ENCODE measurements around the gene STRN.

DNA sequence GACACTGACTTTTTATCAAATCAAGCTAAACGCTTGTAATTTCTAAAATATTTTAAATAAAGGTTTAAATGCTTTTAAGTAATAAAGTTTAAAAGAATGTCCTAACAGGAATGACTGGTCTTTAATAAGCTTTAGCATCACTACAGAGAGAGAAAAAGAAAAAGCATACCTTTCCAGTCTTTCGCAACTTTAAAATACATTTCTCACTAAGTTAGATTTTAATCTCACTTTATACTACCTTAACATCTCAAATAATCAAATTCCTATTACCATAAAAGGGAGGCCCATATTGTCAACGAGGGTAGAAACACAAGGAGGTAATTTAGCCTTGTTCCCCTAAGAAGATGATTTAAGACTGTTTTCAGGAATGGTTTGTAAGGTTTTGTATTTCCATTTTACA lies 80.7 kb downstream of the STRN start:
- TF ChIP-seq, protein P1, sequence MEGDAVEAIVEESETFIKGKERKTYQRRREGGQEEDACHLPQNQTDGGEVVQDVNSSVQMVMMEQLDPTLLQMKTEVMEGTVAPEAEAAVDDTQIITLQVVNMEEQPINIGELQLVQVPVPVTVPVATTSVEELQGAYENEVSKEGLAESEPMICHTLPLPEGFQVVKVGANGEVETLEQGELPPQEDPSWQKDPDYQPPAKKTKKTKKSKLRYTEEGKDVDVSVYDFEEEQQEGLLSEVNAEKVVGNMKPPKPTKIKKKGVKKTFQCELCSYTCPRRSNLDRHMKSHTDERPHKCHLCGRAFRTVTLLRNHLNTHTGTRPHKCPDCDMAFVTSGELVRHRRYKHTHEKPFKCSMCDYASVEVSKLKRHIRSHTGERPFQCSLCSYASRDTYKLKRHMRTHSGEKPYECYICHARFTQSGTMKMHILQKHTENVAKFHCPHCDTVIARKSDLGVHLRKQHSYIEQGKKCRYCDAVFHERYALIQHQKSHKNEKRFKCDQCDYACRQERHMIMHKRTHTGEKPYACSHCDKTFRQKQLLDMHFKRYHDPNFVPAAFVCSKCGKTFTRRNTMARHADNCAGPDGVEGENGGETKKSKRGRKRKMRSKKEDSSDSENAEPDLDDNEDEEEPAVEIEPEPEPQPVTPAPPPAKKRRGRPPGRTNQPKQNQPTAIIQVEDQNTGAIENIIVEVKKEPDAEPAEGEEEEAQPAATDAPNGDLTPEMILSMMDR (conservative IDR thresholded peaks at IDR 0.05 in 1 of 2, IDR thresholded peaks at IDR 0.05 in 1 of 2; ENCODE audit: low read depth in 1 of 2, low read length in 2 of 2), result no peak
- no peak for TF ChIP-seq EZH2 (IDR thresholded peaks at IDR 0.05; ENCODE audit: low read length, missing control alignments)
